NCI-H82 (cell line): ENCODE measurements around the gene CYS1.
"Not testable (repeated sequence)": the region's sequence is repeated elsewhere in the genome, so short reads cannot be mapped to it uniquely, and the experiment has no call there.

Source experiments
- DNase-seq: peaks from one replicate; lab custom pipeline; 2025; lab: John Stamatoyannopoulos, UW

Gene CYS1

DNA sequence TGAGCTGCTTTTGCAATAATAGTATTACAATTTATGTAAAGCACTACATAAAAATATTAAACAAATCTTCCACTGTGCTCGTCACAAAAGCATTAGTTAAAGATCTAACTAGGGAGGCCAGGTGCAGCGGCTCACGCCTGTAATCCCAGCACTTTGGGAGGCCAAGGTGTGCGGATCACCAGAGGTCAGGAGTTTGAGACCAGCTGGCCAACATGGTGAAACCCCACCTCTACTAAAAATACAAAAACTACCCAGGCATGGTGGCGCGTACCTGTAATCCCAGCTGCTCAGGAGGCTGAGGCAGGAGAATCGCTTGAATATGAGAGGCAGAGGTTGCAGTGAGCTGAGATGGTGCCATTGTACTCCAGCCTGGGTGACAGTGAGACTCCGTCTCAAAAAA, 49.4 kb downstream of the CYS1 start:
- not testable (repeated sequence) for DNase-seq

- DNase-seq: peak; percentile 83
Observed at GRCh38 chr2:10030311-10030736, 49.9 kb downstream of the CYS1 start.

DNA sequence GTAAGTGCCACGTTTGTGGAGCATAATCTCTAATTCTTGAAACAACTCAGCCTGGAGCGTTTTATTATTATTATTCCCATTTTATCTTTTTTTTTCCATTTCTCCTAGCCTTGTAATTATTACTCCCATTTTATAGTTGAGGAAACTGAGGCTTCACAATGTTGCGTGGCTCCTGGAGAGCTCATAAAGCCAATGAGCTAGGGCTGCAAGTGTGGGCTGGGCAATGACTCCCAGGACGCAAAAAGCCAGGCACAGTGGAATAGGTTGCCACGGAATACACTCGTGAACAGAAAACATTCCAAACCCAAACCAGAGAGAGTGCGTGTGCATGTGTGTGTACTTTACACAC, 50.4 kb downstream of the CYS1 start:
- DNase-seq: no peak

GRCh38 chr2:10028988-10029874, 51.0 kb downstream of the CYS1 start:
- DNase-seq: no peak

DNA sequence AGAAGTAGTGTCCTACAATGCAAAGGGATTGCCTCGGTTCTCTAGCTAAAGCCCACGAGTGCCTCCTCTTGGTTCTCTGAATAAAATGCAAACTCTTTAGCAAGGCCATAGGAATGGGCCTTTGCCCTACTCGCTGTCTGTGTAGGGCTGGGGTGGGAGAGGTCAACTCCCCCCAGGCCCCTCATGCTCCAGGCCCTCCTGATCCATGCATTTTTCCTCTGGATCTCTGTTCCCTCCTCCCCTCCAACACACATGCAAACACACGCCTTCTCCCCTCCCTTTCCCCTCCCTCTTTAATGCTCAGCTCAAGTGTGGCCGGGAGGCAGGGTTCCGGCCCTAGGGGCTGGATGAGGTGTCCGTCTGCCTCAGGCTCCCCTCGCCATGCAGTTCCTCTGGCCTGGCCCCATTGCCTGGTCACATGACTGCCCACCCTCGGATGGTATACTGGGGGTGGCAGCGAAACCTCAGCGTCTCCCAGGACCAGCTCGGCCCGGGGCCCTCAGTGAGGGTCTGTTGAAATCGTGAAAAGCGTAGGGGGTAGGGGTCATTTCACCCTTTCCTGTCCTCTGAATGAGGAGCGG, 51.7 kb downstream of the CYS1 start:
- DNase-seq: no peak

DNA sequence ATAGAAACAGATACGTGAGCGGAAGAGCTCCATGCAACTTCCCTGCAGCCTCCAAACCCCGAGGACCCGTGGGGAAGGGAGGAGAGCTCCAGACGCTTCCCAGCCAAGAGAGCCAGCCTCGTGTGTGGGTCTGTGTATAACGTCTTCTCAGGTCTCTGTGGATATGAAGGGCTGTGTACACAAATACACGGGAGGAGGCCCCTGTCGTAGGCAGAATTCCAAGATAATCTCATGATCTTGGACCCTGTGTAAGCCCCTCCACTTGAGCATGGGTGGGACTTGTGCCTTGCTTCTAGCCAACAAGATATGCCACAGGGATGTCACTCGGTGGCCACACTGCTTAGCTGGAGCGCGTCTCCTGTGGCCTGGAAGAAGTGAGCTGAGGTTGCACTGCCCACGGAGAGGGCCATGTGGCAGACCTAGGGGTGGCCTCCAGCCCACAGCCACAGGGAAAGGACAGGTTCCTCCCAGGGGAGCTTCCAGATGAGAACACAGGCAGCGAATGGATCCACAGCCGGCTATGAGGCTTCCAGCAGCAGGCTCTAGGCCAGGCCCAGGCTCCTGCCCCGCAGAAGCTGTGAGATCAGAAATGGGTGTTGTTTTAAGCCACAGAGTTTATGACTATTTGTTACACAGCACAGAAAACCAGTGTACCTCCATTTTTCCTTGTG, 52.4 kb downstream of the CYS1 start:
- no peak for DNase-seq

- DNase-seq: no peak
Observed at GRCh38 chr2:10026940-10027569, 53.2 kb downstream of the CYS1 start.

- no peak for DNase-seq
Observed at GRCh38 chr2:10022966-10023662, 57.1 kb downstream of the CYS1 start.

- no peak for DNase-seq
Observed at GRCh38 chr2:10022445-10022844, 57.8 kb downstream of the CYS1 start.

- DNase-seq: no peak
Observed at GRCh38 chr2:10022041-10022421, 58.2 kb downstream of the CYS1 start.

GRCh38 chr2:10019602-10020400, 60.4 kb downstream of the CYS1 start:
- no peak for DNase-seq

DNA sequence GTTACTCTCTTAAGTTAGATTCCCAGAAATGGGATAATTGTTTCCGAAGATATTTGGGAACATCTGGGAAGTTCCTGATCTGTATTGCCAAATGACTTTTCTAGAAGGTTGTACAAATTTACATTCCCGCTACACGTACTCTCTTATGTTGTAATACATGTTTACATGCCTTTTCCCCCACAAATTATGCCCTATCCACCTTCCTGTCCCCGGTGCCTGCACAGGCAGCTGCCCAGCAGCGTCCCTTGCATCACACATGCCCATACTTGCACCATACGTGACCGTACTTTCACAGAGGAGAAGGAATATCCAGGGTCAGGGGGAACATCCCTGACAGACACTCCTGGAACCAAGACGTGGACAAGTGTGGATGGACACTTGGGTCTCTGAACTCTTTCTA, 61.0 kb downstream of the CYS1 start:
- no peak for DNase-seq

DNA sequence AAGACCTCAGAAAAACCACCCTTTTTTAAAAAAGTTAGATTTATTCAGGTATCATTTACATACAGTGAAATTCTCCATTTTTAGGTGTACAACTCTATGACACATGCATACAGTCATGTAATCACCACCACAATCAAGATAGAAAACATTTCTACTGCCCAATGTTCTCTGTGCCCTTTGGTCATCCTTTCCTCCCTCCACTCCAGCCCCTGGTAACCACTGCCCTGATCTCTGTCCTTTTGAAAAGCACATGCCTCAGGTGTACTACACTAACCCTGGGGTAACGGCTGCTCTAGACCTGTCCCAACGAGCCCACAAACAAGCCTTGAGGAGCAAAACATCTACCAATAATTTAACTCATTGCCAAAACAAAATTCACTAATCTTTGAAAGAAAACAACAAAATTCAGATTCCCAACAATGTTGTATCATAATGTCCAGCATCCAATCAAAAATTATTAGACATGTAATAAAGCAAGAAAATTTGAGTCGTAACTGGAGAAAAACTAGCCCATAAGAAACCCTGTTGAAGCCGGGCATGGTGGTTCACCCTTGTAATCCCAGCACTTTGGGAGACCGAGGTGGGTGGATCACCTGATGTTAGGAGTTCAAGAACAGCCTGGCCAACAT, 62.8 kb downstream of the CYS1 start:
- DNase-seq: no peak

DNA sequence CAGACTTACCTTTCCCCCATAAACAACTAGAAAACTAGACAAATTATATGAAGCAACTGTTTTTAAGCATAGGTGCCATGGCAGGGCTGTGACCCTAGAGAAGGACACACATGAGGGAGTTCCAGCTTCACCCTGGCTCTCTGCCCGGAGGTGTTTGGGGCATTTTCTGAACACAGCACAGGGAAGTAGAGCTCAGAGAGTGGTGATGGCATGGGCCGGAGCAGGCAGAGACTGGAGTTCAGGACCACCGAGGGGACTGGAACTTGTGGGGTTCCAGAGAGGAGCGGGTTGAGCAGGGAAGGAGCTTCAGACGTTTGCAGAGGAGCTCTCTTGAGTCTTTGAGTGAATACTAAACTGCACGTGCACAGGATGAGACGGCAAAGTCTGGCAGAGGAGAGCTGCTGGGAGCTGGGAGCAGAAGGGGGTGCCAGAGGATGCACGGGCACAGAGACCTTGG, 63.4 kb downstream of the CYS1 start:
- DNase-seq: no peak

DNA sequence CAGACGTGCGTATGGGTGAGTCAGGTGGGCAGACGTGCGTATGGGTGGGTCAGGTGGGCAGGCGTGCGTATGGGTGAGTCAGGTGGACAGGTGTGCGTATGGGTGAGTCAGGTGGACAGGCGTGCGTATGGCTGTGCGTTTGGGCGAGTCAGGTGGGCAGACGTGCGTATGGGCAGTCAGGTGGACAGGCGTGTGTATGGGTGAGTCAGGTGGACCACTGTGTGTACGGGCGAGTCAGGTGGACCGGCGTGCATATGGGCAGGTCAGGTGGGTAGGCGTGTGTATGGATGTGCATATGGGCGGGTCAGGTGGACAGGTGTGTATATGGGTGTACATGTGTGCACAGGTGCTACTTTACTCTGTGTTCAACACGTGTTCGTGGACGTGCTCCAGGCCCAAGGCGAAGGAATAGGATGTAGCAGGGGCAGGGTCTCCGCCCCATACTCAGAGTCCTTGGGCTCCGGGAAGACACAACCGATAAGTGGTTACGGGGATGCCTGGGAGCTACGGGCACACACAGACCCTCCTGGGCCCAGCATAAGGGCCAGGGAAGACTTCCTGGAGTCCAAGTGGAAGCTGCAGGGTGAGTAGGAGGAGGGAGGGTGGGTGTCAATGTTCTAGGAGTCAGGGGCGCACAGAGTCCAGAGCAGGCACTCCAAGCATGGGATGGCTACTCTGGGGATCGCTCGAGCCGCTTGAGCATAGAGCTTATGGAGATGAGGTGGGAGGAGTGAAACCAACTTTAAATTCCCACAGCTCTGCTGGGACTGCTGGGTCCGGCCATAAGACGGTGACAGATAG, 64.0 kb downstream of the CYS1 start:
- DNase-seq: no peak

DNA sequence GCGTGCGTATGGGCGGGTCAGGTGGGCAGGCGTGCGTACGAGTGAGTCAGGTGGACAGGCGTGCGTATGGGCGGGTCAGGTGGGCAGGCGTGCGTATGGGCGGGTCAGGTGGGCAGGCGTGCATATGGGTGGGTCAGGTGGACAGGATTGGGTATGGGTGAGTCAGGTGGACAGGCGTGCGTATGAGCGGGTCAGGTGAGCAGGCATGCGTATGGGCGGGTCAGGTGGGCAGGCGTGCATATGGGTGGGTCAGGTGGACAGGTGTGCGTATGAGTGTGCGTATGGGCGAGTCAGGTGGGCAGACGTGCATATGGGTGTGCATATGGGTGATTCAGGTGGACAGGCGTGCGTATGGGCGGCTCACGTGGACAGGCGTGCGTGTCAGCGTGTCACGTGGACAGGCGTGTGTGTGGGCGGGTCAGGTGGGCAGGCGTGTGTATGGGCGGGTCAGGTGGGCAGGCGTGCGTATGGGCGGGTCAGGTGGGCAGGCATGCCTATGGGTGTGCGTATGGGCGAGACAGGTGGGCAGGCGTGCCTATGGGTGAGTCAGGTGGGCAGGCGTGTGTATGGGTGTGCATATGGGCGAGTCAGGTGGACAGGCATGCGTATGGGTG, 64.7 kb downstream of the CYS1 start:
- DNase-seq: not testable (repeated sequence)

DNA sequence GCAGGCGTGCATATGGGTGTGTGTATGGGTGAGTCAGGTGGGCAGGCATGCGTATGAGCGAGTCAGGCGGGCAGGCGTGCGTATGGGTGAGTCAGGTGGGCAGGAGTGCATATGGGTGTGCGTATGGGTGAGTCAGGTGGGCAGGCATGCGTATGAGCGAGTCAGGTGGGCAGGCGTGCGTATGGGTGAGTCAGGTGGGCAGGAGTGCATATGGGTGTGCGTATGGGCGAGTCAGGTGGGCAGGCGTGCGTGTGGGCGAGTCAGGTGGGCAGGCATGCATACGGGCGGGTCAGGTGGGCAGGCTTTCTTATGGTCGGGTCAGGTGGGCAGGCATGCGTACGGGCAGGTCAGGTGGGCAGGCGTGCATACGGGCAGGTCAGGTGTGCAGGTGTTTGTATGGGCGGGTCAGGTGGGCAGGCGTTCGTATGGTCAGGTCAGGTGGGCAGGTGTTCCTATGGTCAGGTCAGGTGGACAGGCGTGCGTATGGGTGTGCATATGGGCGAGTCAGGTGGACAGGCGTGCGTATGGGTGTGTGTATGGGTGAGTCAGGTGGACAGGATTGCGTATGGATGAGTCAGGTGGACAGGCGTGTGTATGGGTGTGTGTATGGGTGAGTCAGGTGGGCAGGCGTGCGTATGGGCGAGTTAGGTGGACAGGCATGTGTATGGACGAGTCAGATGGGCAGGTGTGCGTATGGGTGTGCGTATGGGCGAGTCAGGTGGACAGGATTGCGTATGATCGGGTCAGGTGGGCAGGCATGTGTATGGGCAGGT, 65.6 kb downstream of the CYS1 start:
- DNase-seq: no peak

DNA sequence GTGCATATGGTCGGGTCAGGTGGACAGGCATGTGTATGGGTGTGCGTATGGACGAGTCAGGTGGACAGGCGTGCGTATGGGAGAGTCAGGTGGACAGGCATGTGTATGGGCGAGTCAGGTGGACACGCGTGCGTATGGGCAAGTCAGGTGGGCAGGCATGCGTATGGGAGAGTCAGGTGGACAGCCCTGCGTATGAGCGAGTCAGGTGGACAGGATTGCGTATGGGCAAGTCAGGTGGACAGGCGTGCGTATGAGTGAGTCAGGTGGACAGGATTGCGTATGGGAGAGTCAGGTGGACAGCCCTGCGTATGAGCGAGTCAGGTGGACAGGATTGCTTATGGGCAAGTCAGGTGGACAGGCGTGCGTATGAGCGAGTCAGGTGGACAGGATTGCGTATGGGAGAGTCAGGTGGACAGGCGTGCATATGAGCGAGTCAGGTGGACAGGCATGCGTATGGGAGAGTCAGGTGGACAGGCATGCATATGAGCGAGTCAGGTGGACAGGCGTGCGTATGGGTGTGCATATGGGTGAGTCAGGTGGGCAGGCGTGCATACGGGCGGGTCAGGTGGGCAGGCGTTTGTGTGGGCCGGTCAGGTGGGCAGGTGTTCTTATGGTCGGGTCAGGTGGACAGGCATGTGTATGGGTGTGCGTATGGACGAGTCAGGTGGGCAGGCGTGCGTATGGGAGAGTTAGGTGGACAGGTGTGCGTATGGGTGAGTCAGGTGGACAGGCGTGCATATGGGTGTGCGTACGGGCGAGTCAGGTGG, 66.4 kb downstream of the CYS1 start:
- not testable (repeated sequence) for DNase-seq
